NK-92 treated with Interleukin-12 subunit alpha and Interleukin-12 subunit beta, amount 100 ng/mL, for 24 hours (cell line): ENCODE results near the gene SIRT7.
"Not testable (repeated sequence)": the region's sequence is repeated elsewhere in the genome, so short reads cannot be mapped to it uniquely, and the experiment has no call there.

Experiments used
- DNase-seq: peaks from one replicate; lab custom pipeline; 2025; lab: John Stamatoyannopoulos, UW

Gene SIRT7

DNA sequence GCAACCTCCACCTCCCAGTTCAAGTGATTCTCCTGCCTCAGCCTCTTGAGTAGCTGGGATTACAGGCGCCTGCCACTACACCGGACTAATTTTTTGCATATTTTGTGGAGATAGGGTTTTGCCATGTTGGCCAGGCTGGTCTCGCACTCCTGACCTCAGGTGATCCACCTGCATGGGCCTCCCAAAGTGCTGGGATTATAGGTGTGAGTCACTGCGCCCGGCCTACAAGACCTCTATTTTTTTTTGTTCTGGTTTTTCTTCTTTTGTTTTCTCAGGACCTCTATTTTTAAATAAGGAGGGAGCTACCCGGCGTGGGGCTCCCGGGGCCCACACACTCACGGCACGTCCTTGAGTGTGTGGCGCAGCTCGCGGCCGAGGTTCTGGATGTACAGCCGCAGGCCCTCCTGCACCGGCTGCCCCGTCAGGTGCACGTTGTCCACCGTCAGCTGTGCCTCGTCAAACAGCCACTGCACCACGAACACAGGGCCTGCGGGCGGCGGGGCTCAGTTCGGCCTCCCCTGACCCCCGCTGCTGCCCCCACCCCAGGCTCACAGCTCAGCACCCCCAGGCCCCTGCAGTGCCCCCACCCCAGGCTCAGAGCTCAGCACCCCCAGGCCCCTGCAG is 37.2 kb upstream of the SIRT7 start:
- DNase-seq, result no peak

- DNase-seq, result no peak
Observed at GRCh38 chr17:81954131-81955057, 36.4 kb upstream of the SIRT7 start.

DNA sequence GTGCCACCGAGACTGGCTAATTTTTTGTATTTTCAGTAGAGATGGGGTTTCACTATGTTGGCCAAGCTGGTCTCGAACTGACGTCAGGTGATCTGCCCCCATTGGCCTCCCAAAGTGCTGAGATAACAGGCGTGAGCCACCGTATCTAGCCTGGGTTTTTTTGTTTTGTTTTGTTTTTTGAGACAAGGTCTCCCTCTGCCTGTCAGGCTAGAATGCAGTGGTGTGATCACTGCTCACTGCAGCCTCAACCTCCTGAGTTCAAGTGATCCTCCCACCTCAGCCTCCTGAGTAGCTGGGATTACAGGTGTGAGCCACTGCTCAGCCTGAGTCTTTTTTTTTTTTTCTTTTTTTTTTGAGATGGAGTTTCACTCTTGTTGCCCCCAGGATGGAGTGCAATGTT is 35.5 kb upstream of the SIRT7 start:
- DNase-seq, result not testable (repeated sequence)

DNA sequence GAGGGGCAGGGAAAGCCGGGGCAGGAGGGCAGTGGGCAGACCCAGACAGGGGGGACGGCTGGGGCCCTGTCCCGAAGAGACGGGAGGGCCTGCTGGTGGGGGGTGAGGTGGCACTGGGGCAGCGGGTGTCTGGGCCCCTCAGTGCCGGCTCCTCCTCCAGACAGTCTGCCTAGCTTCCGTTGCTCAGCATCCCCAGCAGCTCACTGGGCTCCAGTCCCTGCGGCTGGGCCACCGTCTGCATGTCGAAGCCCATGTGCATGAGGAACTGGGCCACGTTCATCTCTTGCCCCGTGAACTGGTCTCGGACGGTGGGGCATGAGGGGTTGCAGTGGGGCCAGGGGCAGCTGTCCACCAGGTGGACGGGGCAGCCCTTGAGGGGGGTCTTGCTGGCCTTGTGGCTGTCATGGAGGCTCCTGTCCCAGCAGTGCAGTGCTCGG is 34.8 kb upstream of the SIRT7 start:
- DNase-seq, result no peak

DNA sequence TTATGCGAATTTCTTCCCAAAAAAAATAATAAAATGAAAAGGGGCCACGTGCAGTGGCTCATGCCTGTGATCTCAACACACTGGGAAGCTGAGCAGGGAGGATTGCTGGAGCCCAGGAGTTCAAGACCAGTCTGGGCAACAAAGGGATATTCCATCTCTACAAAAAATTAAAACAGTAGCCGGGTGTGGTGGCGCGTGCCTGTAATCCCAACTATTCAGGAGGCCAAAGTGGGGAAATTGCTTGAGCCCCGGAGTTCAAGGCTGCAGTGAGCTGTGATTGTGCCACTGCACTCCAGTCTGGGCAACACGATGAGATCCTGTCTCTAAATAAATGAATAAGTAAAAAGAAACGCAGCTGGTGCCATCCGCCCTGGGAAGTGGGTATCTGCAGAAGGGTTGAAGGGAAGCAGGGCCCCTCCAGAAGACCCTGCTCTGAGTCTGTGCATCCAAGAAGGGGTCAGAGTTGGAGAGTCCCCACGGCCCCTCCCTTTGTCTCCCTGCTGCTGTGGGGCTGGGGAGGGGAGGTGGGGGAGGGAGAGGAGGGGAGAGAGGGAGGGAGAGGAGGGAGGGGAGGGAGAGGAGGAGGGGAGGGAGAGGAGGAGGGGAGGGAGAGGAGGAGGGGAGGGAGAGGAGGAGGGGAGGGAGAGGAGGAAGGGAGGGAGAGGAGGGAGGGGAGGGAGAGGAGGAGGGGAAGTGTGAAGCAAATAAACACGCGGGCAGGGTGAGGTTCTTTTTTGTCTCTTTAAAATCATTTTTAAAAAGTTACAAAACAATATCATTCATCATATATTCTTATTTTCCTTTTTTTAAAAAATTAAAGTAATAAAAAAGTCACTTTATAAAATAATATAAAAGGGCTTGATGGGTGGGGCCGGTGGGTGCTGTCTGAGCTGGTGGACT is 34.1 kb upstream of the SIRT7 start:
- DNase-seq, result no peak

- no peak for DNase-seq
Observed at GRCh38 chr17:81950501-81950900, 32.5 kb upstream of the SIRT7 start.

GRCh38 chr17:81948635-81949378 is 30.8 kb upstream of the SIRT7 start:
- DNase-seq, result no peak

GRCh38 chr17:81947189-81947588 is 29.2 kb upstream of the SIRT7 start, which contains the start of gene MYADML2:
MYADML2 (minus strand) TSS chr17:81947233; CDS start chr17:81941741, 5,492 bp downstream.
- no peak for DNase-seq

DNA sequence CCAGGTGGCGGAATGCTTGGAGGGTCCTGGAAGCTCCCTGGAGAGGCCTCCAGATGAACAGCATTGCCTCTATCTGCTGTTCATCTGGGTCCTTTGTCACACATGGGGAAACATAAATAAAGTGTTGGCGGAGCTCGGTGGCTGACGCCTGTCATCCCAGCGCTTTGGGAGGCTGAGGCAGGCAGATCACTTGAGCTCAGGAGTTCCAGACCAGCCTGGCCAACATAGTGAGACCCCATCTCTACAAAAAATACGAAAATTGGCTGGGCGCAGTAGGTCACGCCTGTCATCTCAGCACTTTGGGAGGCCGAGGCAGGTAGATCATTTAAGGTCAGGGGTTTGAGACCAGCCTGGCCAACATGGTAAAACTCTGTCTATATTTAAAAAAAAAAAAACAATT is 26.9 kb upstream of the SIRT7 start:
- DNase-seq, result no peak

DNA sequence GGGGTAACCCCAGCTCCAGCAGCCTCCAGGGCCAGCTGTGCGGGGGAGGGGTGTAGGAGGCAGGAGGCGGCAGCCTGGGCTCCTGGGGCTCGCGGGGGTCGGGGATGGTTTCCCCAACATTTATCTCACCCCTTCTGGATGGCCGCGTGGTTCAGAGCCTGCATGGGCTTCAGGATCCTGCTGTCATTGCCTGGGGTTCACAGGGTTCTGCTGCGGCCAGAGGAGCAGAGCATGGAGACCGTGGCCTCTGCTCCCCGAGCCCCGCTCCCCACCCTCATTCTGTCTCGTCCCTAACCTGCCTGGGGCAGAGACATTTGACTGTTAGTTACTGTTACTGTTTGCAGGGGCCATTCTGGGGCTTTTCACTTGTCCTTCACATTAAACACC is 24.2 kb upstream of the SIRT7 start:
- no peak for DNase-seq

DNA sequence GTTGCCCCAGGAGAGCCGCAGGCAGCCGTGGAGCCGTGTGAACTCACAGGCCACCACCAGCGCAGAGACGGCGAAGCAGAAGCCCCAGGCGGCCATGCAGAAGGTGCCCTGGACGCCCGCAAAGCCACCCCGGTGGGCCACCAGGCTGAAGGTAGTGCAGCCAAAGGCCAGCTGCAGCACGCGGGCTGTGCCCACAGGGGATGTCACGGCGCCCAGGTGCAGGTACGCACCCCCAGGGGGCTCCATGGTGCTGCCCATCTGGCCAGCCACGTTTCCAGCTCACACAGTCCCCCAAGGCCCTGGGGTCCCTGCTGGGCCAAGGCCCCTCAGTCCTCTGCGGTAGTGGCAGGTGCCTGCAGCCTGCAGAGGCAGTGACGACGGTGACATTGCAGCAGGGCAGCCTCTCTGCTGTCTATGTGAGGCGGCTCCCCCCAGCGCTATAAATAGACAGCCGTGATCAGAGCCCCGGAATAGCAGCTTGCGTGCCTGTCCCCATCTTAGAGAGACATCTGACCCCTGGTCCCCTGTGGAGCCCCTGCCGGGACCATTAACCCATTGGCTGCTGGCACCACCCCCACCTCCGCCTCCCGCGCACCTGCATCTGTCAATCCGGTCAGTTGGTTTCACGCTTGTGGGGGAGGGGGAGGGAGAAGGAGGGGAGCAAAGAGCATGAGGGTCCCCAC is 23.6 kb upstream of the SIRT7 start:
- DNase-seq, result no peak

DNA sequence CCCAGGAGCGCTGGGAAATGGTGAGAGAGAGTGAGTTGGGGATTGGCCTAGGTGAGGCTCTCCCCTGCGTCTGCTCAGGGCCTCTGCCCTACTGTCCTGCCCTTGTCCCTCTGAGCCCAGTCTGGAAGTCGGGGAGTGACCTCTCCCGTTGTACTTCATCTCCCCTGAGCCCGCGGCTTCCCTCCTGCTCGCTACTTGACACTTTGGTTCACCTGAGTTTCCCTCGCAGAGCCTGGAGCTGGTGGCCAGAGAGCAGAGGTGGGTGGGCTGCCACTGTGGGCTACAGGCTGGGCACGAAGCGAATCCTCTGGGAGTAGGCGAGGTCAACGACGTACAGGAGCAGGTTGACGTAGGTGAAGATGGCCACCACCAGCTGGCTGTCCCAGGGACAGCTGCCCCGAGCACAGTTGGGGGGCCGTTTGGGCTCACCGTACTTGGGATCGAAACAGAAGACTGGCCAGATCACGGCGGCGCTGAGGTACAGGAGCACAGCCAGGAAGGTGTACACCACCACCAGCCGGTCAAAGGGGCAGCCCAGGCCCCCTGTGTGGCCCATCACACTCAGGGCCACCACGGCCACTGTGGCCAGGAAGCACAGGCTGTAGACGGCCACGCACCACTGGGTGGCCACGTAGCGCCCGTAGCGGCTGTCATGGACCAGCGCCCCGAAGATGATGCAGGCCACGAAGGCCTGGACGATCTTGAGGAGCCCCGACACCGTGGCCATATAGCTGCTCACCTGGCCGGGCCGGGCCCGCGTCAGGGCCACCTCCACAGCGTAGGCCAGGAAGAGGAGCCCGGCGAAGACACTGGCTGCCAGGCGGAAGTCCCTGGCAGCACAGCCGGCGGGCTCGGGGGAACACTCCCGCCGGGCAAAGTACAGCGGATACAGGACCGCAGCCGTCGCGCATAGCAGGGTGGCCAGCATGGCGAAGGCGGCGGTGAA is 22.8 kb upstream of the SIRT7 start:
- DNase-seq, result no peak

DNA sequence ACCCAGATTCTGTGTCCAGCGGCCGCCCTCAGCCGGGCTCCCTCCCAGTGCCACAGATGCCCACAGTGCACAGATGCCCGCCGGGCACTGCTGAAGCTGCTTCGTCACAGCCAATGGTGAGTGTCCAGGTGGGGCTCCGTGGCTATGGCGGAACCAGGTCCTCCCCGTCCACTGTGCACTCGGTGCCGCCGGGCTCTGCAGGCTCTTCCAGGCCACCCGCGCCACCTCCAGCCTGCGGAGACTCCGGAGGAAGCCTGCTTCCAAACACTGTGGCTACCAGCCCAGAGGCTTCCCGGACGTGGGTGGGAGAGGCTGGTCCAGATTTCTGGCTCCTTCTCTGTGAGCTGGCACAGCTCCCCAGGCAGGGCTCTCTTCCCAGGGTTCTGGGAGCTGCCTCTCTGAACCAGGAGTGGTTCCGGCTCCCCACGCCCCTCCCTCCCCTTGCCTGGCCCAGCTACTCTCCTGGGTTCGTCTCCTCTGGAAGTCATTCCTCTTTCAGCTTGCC is 22.0 kb upstream of the SIRT7 start:
- DNase-seq, result no peak

DNA sequence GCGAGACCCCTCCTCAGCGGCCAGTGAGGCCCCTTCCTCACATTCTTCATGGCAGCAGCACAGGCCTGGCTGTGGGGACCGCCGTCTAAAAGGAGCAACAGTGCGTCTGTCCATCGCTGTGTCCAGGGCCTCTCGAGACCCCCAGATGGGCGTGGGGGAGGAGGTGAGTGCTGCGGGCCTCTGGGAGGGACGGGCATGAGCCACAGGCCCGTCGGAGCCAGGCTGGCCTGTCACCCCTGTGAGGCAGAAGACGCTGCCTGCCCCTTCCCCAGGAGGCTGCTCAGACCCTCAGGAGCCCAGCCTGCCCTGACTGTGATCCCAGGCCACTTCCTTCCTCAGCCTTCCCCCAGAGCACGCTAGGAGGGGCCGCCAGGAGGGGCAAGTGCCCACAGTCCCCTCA is 21.2 kb upstream of the SIRT7 start:
- no peak for DNase-seq

DNA sequence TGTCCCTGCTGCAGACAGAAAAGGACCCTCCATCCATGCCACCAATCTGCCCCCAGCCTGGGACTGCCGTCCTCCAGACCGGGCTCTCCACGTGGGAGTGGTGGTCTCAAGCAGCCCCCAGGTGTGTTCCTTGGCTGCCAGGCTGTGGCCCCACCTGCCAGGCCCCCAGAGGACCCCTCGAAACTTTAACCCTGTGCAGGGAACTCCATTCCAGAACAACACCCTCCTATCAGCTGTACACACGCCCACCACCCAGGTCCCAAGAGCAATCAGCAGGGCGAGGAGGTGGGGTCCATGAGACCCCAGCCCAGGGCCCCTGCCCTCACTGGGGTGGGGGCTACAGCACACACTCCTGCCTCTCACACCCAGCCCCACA is 17.7 kb upstream of the SIRT7 start:
- no peak for DNase-seq

- DNase-seq, result no peak
Observed at GRCh38 chr17:81934850-81935708, 17.1 kb upstream of the SIRT7 start.

GRCh38 chr17:81934098-81934757 is 16.3 kb upstream of the SIRT7 start:
- no peak for DNase-seq

GRCh38 chr17:81933178-81933699 is 15.3 kb upstream of the SIRT7 start:
- no peak for DNase-seq
